IMR-90 (cell line): ENCODE results near the gene CCL2. TPM values are rescaled to one million over a fixed set of nuclear protein-coding genes. Genes with fewer than 3 reads are reported as not detected.

Experiments
- ATAC-seq: fragments of 200-7000 bp; cut with Tn5 transposase; 2 replicates; pipeline ENCODE4 v1.9.1; 2020; ENCODE audit warnings: low read depth, mild to moderate bottlenecking, moderate library complexity
- BruUV-seq: library from RNA; stranded (reverse); fragments of 400-500 nt; replicated peaks from 2 replicates; lab custom pipeline; 2021; lab: Mats Ljungman, UMichigan
- CTCF ChIA-PET: fragments of 300-600 bp; formaldehyde crosslinking; extraction: SDS; loops from one replicate; lab custom pipeline; 2021; ENCODE audit warnings: antibody characterized with exemption; lab: Yijun Ruan, JAX
- POLR2A ChIA-PET: fragments of 300-600 bp; sonication (Branson Sonifier 250); formaldehyde crosslinking; loops from one replicate; lab custom pipeline; 2022; ENCODE audit warnings: antibody characterized with exemption; ENCODE audit not compliant: unreplicated experiment; lab: Charles Lee
- DNase-seq: peaks from one replicate; pipeline ENCODE4 v3.0.0; 2013
- H2AFZ ChIP-seq: replicated peaks from 2 replicates; pipeline ENCODE3; 2013; ENCODE audit warnings: low read length, mild to moderate bottlenecking; ENCODE audit not compliant: poor library complexity
- H2AK5ac ChIP-seq: 2 replicates; pipeline ENCODE4 v1.6.1; 2013; ENCODE audit warnings: low read depth, low read length, inconsistent platforms
- H2AK9ac ChIP-seq: replicated peaks from 2 replicates; pipeline ENCODE3; 2013; ENCODE audit warnings: mild to moderate bottlenecking, low read depth, low read length, moderate library complexity; ENCODE audit not compliant: poor library complexity
- H2BK120ac ChIP-seq: 2 replicates; pipeline ENCODE4 v1.6.1; 2013; ENCODE audit warnings: low read depth, low read length, inconsistent platforms
- H2BK15ac ChIP-seq: 3 replicates; pipeline ENCODE4 v1.6.1; 2013; ENCODE audit warnings: low read depth, low read length, inconsistent platforms
- H2BK20ac ChIP-seq: 2 replicates; pipeline ENCODE4 v1.6.1; 2013; ENCODE audit warnings: low read depth, mild to moderate bottlenecking, inconsistent platforms, low read length, moderate library complexity
- H2BK5ac ChIP-seq: 2 replicates; pipeline ENCODE4 v1.6.1; 2013; ENCODE audit warnings: mild to moderate bottlenecking, low read depth, low read length, inconsistent platforms; ENCODE audit not compliant: poor library complexity, severe bottlenecking
- H3K14ac ChIP-seq: replicated peaks from 2 replicates; pipeline ENCODE4 v1.6.1; 2013; ENCODE audit warnings: low read depth, low read length, inconsistent platforms
- H3K18ac ChIP-seq: 2 replicates; pipeline ENCODE4 v1.6.1; 2013; ENCODE audit warnings: low read depth, low read length, control low read depth
- H3K23ac ChIP-seq: 2 replicates; pipeline ENCODE4 v1.6.1; 2013; ENCODE audit warnings: low read depth, low read length, inconsistent platforms
- H3K27ac ChIP-seq: 2 replicates; pipeline ENCODE4 v1.5.1; 2013; ENCODE audit warnings: mild to moderate bottlenecking, control low read depth, low read length; ENCODE audit not compliant: insufficient read depth
- H3K27me3 ChIP-seq: 2 replicates; pipeline ENCODE4 v1.6.1; 2013; ENCODE audit warnings: low read length; ENCODE audit not compliant: control insufficient read depth, insufficient read depth
- H3K36me3 ChIP-seq: 2 replicates; pipeline ENCODE4 v1.6.1; 2013; ENCODE audit warnings: low read length, mixed read lengths; ENCODE audit not compliant: control insufficient read depth, insufficient read depth
- H3K4ac ChIP-seq: 2 replicates; pipeline ENCODE4 v1.6.1; 2013; ENCODE audit warnings: low read depth, low read length, inconsistent platforms
- H3K4me1 ChIP-seq: 2 replicates; pipeline ENCODE4 v1.6.1; 2013; ENCODE audit warnings: low read length, mixed read lengths; ENCODE audit not compliant: control insufficient read depth, insufficient read depth
- H3K4me2 ChIP-seq: 2 replicates; pipeline ENCODE4 v1.6.1; 2013; ENCODE audit warnings: low read depth, mild to moderate bottlenecking, control low read depth, low read length, moderate library complexity
- H3K4me3 ChIP-seq: 2 replicates; pipeline ENCODE4 v1.5.1; 2013; ENCODE audit warnings: low read depth, mild to moderate bottlenecking, control low read depth, low read length, moderate library complexity; ENCODE audit not compliant: insufficient read depth
- H3K56ac ChIP-seq: 2 replicates; pipeline ENCODE4 v1.6.1; 2013; ENCODE audit warnings: low read length, inconsistent platforms; ENCODE audit not compliant: insufficient read depth; ENCODE audit errors: extremely low read depth
- H3K79me1 ChIP-seq, 2 experiments: 2 replicates each; pipeline ENCODE4 v1.6.1; 2013; ENCODE audit warnings: low read length in 2 of 2, inconsistent platforms in 1 of 2, low read depth in 1 of 2
- H3K9ac ChIP-seq: 2 replicates; pipeline ENCODE4 v1.6.1; 2013; ENCODE audit warnings: low read depth, low read length, control low read depth
- H3K9me1 ChIP-seq: 2 replicates; pipeline ENCODE4 v1.6.1; 2013; ENCODE audit warnings: low read length, inconsistent platforms; ENCODE audit not compliant: insufficient read depth
- H3K9me3 ChIP-seq: 2 replicates; pipeline ENCODE4 v1.6.1; 2013; ENCODE audit warnings: low read length; ENCODE audit not compliant: control insufficient read depth, insufficient read depth
- H4K20me1 ChIP-seq: 2 replicates; pipeline ENCODE4 v1.6.1; 2013; ENCODE audit warnings: low read length, inconsistent platforms; ENCODE audit not compliant: insufficient read depth
- H4K5ac ChIP-seq: 2 replicates; pipeline ENCODE4 v1.6.1; 2013; ENCODE audit warnings: mild to moderate bottlenecking, low read depth, low read length, control low read depth
- H4K8ac ChIP-seq, 2 experiments: 2 replicates each; pipeline ENCODE4 v1.6.1; 2013; ENCODE audit warnings: low read depth in 2 of 2, low read length in 2 of 2, control low read depth in 1 of 2, inconsistent platforms in 1 of 2
- H4K91ac ChIP-seq: 2 replicates; pipeline ENCODE4 v1.6.1; 2013; ENCODE audit warnings: low read depth, low read length, inconsistent platforms; ENCODE audit not compliant: insufficient read depth
- BHLHE40 ChIP-seq: fragments of 150-350 bp; IDR thresholded peaks from 2 replicates; pipeline ENCODE4 v1.6.1; 2016; ENCODE audit warnings: mild to moderate bottlenecking, low read depth, low read length
- CEBPB ChIP-seq: IDR thresholded peaks from 2 replicates; pipeline ENCODE4 v1.6.1; 2012; ENCODE audit warnings: low read depth, low read length, improper control_type of control experiment
- CHD1 ChIP-seq: IDR thresholded peaks from 2 replicates; pipeline ENCODE4 v1.6.1; 2012; ENCODE audit warnings: low read depth, low read length, improper control_type of control experiment
- FOS ChIP-seq: fragments of 150-350 bp; IDR thresholded peaks from 2 replicates; pipeline ENCODE4 v1.6.1; 2016; ENCODE audit warnings: low read depth, low read length
- MAFK ChIP-seq: IDR thresholded peaks from 2 replicates; pipeline ENCODE4 v1.6.1; 2012; ENCODE audit warnings: low read depth, low read length, improper control_type of control experiment
- MAZ ChIP-seq: IDR thresholded peaks from 2 replicates; pipeline ENCODE4 v1.6.1; 2012; ENCODE audit warnings: low read depth, mild to moderate bottlenecking, low read length, improper control_type of control experiment, moderate library complexity, borderline replicate concordance
- MXI1 ChIP-seq: IDR thresholded peaks from 2 replicates; pipeline ENCODE4 v1.6.1; 2012; ENCODE audit warnings: low read depth, mild to moderate bottlenecking, low read length, moderate library complexity, borderline replicate concordance
- NFE2L2 ChIP-seq: fragments of 150-350 bp; IDR thresholded peaks from 2 replicates; pipeline ENCODE4 v1.6.1; 2016; ENCODE audit warnings: low read depth, mild to moderate bottlenecking, low read length
- POLR2A ChIP-seq: IDR thresholded peaks from 2 replicates; pipeline ENCODE4 v1.6.1; 2012; ENCODE audit warnings: mild to moderate bottlenecking, low read depth, low read length
- RAD21 ChIP-seq: IDR thresholded peaks from 2 replicates; pipeline ENCODE4 v1.6.1; 2012; ENCODE audit warnings: low read length, improper control_type of control experiment
- RCOR1 ChIP-seq: IDR thresholded peaks from 2 replicates; pipeline ENCODE4 v1.6.1; 2012; ENCODE audit warnings: mild to moderate bottlenecking, low read length, improper control_type of control experiment; ENCODE audit not compliant: insufficient replicate concordance
- RFX5 ChIP-seq: IDR thresholded peaks from 2 replicates; pipeline ENCODE4 v1.8.0; 2012; ENCODE audit warnings: low read depth, mild to moderate bottlenecking, low read length, moderate library complexity
- SMC3 ChIP-seq: fragments of 150-350 bp; IDR thresholded peaks from 2 replicates; pipeline ENCODE4 v1.6.1; 2016; ENCODE audit warnings: low read depth, mild to moderate bottlenecking, antibody characterized with exemption, low read length, moderate library complexity
- WGBS, 2 experiments: methylation state at CpG; one replicate each; pipeline versions ENCODE4 v1.1.5 to v1.1.7; 2013; ENCODE audit warnings: missing lambda C conversion rate in 2 of 2; ENCODE audit not compliant: insufficient read length in 1 of 2; ENCODE audit errors: extremely low coverage in 2 of 2; 5-methylcytosine and 5-hydroxymethylcytosine counted together
- dilution Hi-C: fragments of 300-500 bp; cut with HindIII; formaldehyde crosslinking; loops from one replicate; pipeline ENCODE4 v1.14.3; 2018; ENCODE audit warnings: low sequenced_read_pairs; ENCODE audit not compliant: unreplicated experiment
- in situ Hi-C: fragments of 300-500 bp; cut with MboI; formaldehyde crosslinking; loops from 3 replicates; pipeline ENCODE4 v1.14.3; 2019; ENCODE audit warnings: low sequenced_read_pairs, inconsistent platforms, mixed read lengths
- intact Hi-C: fragments of 100-400 bp; cut with micrococcal nuclease; formaldehyde crosslinking; loops from 2 replicates; pipeline ENCODE4 v1.10.0; 2022
- polyA plus RNA-seq, 3 experiments: library from polyadenylated mRNA; depleted of rRNA; stranded (reverse); fragments of >200 nt; gene quantifications; 2 replicates each; pipeline ENCODE4 v1.2.3, GENCODE V29; 2012; ENCODE audit warnings: low replicate concordance in 1 of 3
- total RNA-seq: library from RNA; depleted of rRNA; stranded (reverse); fragments of >200 nt; gene quantifications from 2 replicates; pipeline ENCODE4 v1.2.3, GENCODE V29; 2012
- TF ChIP-seq, protein P1 (sequence below): fragments of 150-350 bp; IDR thresholded peaks from 2 replicates; pipeline ENCODE4 v1.6.1; 2017; ENCODE audit warnings: mild to moderate bottlenecking, antibody characterized with exemption, low read length, low read depth
- TF ChIP-seq, protein P2 (sequence below): fragments of 150-350 bp; IDR thresholded peaks from 2 replicates; pipeline ENCODE4 v1.6.1; 2016; ENCODE audit warnings: low read depth, mild to moderate bottlenecking, low read length, moderate library complexity, borderline replicate concordance
- TF ChIP-seq, protein P3 (sequence below): conservative IDR thresholded peaks from 2 replicates; pipeline ENCODE4 v1.5.1; 2012; ENCODE audit warnings: mild to moderate bottlenecking, low read depth, low read length, improper control_type of control experiment

Gene CCL2
- total and polyA plus RNA-seq, 2 of the 4 experiments (the other 2 are of a cell fraction): 103 to 206 TPM

DNA sequence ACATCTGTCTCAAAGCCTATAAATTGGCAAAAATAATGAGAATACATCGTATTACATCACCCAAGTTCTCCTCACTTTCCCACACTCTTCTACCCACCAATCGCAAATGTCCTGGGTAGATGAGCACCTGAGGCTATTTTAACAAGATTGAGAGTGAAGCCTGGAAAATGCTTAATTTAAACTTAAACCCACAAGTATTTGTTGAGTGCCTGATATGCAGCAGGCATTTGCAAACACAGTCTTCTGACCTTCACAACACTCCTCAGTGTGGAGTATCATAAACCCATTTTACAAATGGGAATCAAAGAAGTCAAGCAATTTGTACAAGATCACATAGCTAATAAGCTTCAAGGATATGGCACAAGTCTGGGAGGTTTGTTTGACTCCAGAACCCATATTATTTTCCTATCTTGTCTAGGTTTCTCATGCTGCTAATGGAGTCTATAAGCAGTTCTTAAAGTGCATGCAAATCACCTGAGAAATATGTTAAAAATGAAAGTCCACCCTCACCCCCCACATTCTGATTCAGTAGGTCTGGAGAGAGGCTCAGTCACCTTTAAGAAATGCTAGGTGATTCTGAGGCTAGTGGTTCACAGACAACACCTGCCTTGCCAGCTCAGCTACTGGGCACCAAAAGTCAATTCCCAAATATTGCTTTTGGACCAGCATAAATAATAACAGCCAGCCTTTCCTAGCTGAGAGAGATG is 34.9 kb upstream of the CCL2 start:
- Histone ChIP-seq H3K23ac (no peak overlapping the region), H3K4me3 (no peak overlapping the region), H3K4me2 (no peak overlapping the region), H2AFZ (no peak overlapping the region), H2BK20ac (no peak overlapping the region), H4K91ac (no peak overlapping the region), H3K27ac (no peak overlapping the region), H2BK120ac (no peak overlapping the region), H2BK5ac (no peak overlapping the region), H3K56ac (no peak overlapping the region), H3K27me3 (peaks cover 1% of the 10 kb centered on the region; the same call in 1 of the 2 replicates), H3K18ac (no peak overlapping the region), H3K79me1 (no peaks in the 10 kb centered on the region), H2AK5ac (no peak overlapping the region), H3K14ac (no peak overlapping the region), H3K9ac (no peak overlapping the region), H4K8ac (no peak overlapping the region), H4K20me1 (no peaks in the 10 kb centered on the region), H2AK9ac (no peak overlapping the region), H3K9me3 (no peaks in the 10 kb centered on the region), H3K4me1 (no peaks in the 10 kb centered on the region), H4K5ac (no peak overlapping the region), H3K9me1 (no peaks in the 10 kb centered on the region), H3K36me3 (no peaks in the 10 kb centered on the region), H3K4ac (no peak overlapping the region), H2BK15ac (no peak overlapping the region)
- dilution Hi-C loops: no loop called here
- no CpG with 5 or more reads among the region's 2 CpGs for WGBS, 2 experiments
- ChIA-PET CTCF (interaction anchor here (0.6 kb wide), 1 partner anchor 89 kb away, joined by 4 read pairs; no protein-coding TSS in a partner anchor), POLR2A (no interaction called here)
- TF ChIP-seq BHLHE40 (no peak), CEBPB (no peak), RCOR1 (no peak), CHD1 (no peak), FOS (no peak), MAZ (no peak), MXI1 (no peak), MAFK (no peak), POLR2A (no peak), NFE2L2 (no peak), RAD21 (no peak), RFX5 (no peak), SMC3 (no peak)
- TF ChIP-seq, protein P1, sequence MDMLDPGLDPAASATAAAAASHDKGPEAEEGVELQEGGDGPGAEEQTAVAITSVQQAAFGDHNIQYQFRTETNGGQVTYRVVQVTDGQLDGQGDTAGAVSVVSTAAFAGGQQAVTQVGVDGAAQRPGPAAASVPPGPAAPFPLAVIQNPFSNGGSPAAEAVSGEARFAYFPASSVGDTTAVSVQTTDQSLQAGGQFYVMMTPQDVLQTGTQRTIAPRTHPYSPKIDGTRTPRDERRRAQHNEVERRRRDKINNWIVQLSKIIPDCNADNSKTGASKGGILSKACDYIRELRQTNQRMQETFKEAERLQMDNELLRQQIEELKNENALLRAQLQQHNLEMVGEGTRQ: no peak
- TF ChIP-seq, protein P2, sequence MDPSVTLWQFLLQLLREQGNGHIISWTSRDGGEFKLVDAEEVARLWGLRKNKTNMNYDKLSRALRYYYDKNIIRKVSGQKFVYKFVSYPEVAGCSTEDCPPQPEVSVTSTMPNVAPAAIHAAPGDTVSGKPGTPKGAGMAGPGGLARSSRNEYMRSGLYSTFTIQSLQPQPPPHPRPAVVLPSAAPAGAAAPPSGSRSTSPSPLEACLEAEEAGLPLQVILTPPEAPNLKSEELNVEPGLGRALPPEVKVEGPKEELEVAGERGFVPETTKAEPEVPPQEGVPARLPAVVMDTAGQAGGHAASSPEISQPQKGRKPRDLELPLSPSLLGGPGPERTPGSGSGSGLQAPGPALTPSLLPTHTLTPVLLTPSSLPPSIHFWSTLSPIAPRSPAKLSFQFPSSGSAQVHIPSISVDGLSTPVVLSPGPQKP: no peak
- TF ChIP-seq, protein P3, sequence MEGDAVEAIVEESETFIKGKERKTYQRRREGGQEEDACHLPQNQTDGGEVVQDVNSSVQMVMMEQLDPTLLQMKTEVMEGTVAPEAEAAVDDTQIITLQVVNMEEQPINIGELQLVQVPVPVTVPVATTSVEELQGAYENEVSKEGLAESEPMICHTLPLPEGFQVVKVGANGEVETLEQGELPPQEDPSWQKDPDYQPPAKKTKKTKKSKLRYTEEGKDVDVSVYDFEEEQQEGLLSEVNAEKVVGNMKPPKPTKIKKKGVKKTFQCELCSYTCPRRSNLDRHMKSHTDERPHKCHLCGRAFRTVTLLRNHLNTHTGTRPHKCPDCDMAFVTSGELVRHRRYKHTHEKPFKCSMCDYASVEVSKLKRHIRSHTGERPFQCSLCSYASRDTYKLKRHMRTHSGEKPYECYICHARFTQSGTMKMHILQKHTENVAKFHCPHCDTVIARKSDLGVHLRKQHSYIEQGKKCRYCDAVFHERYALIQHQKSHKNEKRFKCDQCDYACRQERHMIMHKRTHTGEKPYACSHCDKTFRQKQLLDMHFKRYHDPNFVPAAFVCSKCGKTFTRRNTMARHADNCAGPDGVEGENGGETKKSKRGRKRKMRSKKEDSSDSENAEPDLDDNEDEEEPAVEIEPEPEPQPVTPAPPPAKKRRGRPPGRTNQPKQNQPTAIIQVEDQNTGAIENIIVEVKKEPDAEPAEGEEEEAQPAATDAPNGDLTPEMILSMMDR: no peak
- ATAC-seq (no peak), DNase-seq (no peak)
- intact Hi-C loops: no loop called here
- BruUV-seq: no TSS peak
- in situ Hi-C loops: no loop called here
